Coronary artery (tissue), 2 donors: ENCODE measurements around the gene SLFN14.

Source experiments
- DNase-seq: peaks from one replicate; pipeline ENCODE4 v3.0.0-alpha.2; 2017; ENCODE audit warnings: low spot score
- H3K27ac ChIP-seq, 2 donors: fragments of 200-600 bp; sonication (generic); one replicate each; pipeline ENCODE4 v1.5.1; 2016 to 2019
- H3K4me3 ChIP-seq: fragments of 200-600 bp; sonication (generic); 2 replicates; pipeline ENCODE4 v1.5.1; 2016; ENCODE audit warnings: mild to moderate bottlenecking, moderate library complexity
- TF ChIP-seq, protein P1 (sequence below): fragments of 200-600 bp; sonication (generic); IDR thresholded peaks from one replicate; pipeline ENCODE4 v1.5.1; 2019; ENCODE audit warnings: antibody characterized with exemption

SLFN14 gene

DNA sequence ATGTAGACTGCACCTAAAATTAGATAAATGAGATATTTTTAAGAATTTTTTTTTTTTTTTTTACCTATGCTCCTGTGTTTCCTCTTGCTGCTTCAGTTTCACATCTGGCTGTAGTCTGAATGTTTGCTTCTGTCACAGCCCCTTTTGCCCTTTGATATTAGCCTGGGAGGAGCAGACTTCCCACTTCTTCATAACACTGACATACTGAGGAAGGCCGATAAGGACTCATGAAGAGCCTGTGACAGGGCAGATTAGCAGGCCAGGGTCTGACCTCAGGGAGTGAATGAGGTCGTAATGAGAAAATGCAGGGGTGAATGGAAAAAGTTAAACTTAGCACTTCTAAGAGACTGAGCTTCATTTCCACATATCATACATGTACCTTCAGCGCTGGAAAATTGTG is at the start of gene SLFN14:
Gene SLFN14, minus strand, starts transcription at position 117 of the 400 bp plus-strand sequence. CDS start 2,757 bp downstream, outside the sequence.
- DNase-seq, result no peak
- TF ChIP-seq, protein P1, sequence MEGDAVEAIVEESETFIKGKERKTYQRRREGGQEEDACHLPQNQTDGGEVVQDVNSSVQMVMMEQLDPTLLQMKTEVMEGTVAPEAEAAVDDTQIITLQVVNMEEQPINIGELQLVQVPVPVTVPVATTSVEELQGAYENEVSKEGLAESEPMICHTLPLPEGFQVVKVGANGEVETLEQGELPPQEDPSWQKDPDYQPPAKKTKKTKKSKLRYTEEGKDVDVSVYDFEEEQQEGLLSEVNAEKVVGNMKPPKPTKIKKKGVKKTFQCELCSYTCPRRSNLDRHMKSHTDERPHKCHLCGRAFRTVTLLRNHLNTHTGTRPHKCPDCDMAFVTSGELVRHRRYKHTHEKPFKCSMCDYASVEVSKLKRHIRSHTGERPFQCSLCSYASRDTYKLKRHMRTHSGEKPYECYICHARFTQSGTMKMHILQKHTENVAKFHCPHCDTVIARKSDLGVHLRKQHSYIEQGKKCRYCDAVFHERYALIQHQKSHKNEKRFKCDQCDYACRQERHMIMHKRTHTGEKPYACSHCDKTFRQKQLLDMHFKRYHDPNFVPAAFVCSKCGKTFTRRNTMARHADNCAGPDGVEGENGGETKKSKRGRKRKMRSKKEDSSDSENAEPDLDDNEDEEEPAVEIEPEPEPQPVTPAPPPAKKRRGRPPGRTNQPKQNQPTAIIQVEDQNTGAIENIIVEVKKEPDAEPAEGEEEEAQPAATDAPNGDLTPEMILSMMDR, result no peak
- no peak within 1 kb of the TSS for H3K4me3 ChIP-seq
- no peak within 1 kb of the TSS for H3K27ac ChIP-seq

DNA sequence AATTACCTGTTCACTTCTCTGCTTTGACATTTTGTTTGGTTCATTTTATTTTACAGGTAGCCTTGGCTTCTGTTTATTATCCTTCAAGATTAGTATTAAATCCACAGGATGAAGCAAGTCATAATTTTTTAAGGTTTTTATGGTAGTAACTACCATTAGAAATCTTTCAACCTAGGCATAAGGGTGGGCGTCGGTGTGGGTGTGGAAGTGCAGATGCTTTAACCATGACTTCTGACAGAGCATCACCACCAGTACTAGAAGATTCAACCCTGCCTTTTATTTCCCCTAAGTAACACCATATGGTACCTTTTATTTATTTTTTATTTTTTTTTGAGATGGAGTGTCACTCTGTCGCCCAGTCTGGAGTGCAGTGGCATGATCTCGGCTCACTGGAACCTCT is 49.2 kb upstream of the SLFN14 start:
- H3K27ac ChIP-seq, result no peak overlapping the region
- DNase-seq, result no peak
- TF ChIP-seq, protein P1, result no peak
- H3K4me3 ChIP-seq, result no peak overlapping the region

DNA sequence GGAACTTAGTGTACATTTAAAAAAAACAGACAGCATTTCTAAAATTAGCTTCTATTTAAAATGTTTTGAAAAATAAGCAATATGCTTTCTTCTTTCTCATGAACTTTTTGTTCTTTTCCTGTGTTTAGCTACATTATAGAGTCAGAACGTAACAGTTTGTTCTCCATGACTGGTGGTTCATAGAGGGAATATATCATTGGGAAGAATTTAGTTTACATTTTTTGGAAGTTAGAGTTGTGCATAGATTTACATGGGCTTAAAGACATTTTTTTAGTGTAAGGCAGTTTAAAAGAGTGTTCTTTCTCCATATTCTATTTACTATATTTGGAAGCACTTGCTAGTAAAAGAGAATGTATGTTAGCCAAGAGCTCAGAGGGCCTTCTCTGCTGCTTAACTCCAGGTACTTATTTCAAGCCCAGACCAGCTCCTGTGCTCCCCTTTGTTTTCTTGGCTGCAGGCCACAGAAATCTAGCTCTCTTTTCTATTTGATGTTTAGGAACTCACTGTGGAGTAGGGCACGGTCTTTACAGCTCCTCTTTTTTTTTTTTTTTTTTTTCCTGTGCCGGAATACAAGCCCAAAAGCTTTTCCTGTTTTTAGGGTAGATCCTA is 46.7 kb upstream of the SLFN14 start:
- DNase-seq, result no peak
- Histone ChIP-seq H3K4me3 (no peak overlapping the region), H3K27ac (no peak overlapping the region)
- TF ChIP-seq, protein P1, result no peak

DNA sequence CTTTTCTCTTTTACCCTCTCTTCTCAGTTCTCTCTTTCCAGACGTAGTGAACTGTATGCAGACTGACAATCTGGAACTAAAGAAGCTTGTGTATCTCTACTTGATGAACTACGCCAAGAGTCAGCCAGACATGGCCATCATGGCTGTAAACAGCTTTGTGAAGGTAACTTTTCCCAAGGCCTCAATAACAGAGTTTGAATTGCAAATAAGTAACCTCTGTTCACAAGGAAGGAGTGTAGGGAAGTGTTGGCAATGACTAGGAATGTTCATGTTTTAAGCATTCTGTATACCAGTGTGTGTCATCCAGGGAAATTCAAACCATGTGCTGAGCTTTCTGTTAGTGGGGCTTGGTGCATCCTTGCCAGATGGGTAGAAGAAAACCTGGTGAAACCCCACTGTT is 45.1 kb upstream of the SLFN14 start:
- TF ChIP-seq, protein P1, result no peak
- Histone ChIP-seq H3K27ac (no peak overlapping the region), H3K4me3 (no peak overlapping the region)
- no peak for DNase-seq

DNA sequence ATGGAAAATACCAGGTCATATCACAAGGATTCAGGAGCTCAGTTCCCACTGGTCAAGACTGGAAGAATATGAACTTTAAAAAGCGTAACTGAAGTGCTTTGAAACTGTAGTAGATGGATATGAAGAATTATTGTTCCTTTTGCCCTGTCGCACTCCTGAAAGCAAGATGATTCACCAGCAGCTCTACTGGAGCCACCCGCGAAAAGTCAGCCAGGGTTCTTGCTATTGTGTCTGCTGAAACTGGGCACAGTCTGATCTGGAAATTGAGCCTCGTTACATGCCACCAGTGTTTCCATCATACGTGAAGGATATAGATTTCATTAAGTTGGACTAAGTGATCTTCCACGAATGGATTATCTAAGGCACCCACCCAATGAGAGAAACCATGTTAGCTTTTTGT is 43.1 kb upstream of the SLFN14 start:
- no peak for DNase-seq
- TF ChIP-seq, protein P1, result no peak
- Histone ChIP-seq H3K27ac (no peak overlapping the region), H3K4me3 (no peak overlapping the region)

DNA sequence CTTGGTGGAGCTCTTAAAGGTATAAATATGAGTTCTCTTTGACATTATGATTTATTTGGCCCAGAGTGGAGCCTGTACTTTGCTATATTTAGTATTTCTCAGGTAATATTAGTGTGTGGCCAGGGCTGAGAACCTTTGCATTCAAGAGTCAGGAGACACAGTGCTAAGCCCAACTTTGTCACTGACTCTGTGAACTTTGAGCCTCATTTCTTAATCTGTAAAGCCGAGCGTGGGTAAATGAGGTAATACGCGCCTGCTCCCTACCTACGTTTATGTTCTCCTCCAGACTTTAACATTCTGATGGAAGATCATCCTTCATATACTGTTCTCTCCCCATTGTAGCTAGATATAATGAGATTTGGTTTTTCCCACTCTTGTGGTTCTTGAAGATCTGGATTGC is 37.0 kb upstream of the SLFN14 start:
- no peak for DNase-seq
- TF ChIP-seq, protein P1, result no peak
- H3K27ac ChIP-seq, result no peak overlapping the region

DNA sequence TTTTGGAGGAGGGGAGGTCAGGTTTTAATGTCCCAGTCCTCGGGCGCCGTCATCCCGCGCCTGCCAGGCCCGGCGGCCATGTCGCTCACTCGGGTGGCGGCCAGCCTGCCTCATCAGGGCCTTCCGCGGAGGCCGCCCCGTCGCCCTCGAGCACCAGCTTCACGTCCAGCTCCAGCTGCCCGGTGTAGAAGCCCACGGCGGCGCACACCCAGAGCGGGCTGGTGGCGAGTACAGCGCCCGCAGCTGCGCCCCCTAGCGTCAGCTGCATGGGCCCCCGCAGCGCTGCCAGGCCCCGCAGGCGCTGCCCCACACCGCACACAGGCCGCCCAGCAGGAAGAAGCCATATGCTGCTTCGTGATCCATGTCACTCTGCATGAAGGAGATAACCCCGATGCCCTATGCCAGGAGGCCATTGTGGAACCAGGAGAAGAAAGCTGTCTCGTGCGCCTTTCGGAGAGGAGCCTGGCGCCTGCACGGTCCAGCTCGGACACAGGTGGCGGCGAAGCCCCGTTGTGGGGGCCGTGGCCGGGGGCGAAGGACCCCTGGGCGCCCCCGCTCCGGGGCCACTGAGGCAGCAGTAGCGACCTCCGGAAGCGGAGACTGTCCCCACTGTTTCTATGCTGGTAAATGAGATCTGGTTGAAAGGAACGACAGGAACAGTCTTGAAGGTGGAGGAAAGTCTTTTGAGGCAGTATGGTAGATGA is 36.1 kb upstream of the SLFN14 start:
- Histone ChIP-seq H3K27ac (no peak overlapping the region), H3K4me3 (no peak overlapping the region)
- TF ChIP-seq, protein P1, result no peak
- no peak for DNase-seq

More for the DNA sequence above, 37.0 kb upstream of the SLFN14 start:
- no peak overlapping the region for H3K4me3 ChIP-seq
